GM18861 (cell line): ENCODE results near the gene CYLD.

Experiments
- ATAC-seq: cut with Tn5 transposase; IDR thresholded peaks from one replicate; pipeline ENCODE4 v1.9.1; 2021; ENCODE audit not compliant: unreplicated experiment

The CYLD gene

GRCh38 chr16:50741781-50742575 lies at the start of gene CYLD:
Gene CYLD, plus strand, starts transcription at chr16:50742086. Its CDS starts 7,613 bp downstream, at chr16:50749699.
- ATAC-seq, result peak; percentile 90

- no peak for ATAC-seq
Measured at GRCh38 chr16:50692644-50692998, 49.3 kb upstream of the CYLD start.

- ATAC-seq, result no peak
Measured at GRCh38 chr16:50692999-50693781, 48.7 kb upstream of the CYLD start, which contains the start of gene NOD2. Gene NOD2, plus strand, starts transcription at chr16:50693606. Its CDS starts 5,890 bp downstream, at chr16:50699496.

- ATAC-seq, result no peak
Measured at GRCh38 chr16:50694206-50694605, 47.7 kb upstream of the CYLD start.

- ATAC-seq, result no peak
Measured at GRCh38 chr16:50695017-50696000, 46.6 kb upstream of the CYLD start.

- peak; percentile 22 for ATAC-seq
Measured at GRCh38 chr16:50696126-50696525, 45.8 kb upstream of the CYLD start.

- ATAC-seq, result peak; percentile 50
Measured at GRCh38 chr16:50696575-50697420, 45.1 kb upstream of the CYLD start.

GRCh38 chr16:50697421-50697715 lies 44.5 kb upstream of the CYLD start:
- ATAC-seq, result no peak

GRCh38 chr16:50697881-50698767 lies 43.8 kb upstream of the CYLD start:
- peak; percentile 34 for ATAC-seq

- ATAC-seq, result no peak
Measured at GRCh38 chr16:50699326-50700159, 42.3 kb upstream of the CYLD start.

GRCh38 chr16:50702725-50703124 lies 39.2 kb upstream of the CYLD start:
- no peak for ATAC-seq

- no peak for ATAC-seq
Measured at GRCh38 chr16:50704245-50704644, 37.6 kb upstream of the CYLD start.

GRCh38 chr16:50705436-50706110 lies 36.3 kb upstream of the CYLD start:
- ATAC-seq, result no peak

- no peak for ATAC-seq
Measured at GRCh38 chr16:50706250-50706649, 35.6 kb upstream of the CYLD start.

GRCh38 chr16:50708373-50709060 lies 33.4 kb upstream of the CYLD start:
- ATAC-seq, result no peak

GRCh38 chr16:50709061-50709684 lies 32.7 kb upstream of the CYLD start:
- no peak for ATAC-seq

- ATAC-seq, result no peak
Measured at GRCh38 chr16:50709980-50710379, 31.9 kb upstream of the CYLD start.
